ENCODE measurements around the gene NCF2. TPM values are rescaled to one million over a fixed set of nuclear protein-coding genes. Genes with fewer than 3 reads are reported as not detected.

The NCF2 gene
- total RNA-seq, 1 experiment from 2014 or later: 0.10 TPM

GRCh38 chr1:183562701-183563100, 27.6 kb downstream of the NCF2 start:
- intact Hi-C loops (cut with micrococcal nuclease; ENCODE audit: unreplicated experiment) (no loop called here), in situ Hi-C loops (cut with HindIII; ENCODE audit: low pct_unique_long_range_greater_than_20kb, low sequenced_read_pairs) (no loop called here)
- Histone ChIP-seq H3K9me3 (ENCODE audit: control insufficient read depth, insufficient read depth, low read depth, low read length) (no peaks in the 10 kb centered on the region), H3K4me1 (ENCODE audit: control insufficient read depth, insufficient read depth, low read length) (no peaks in the 10 kb centered on the region), H3K4me3 (ENCODE audit: low read depth in 2 of 2, low read length in 2 of 2) (no peak overlapping the region), H3K27me3 (ENCODE audit: control insufficient read depth, insufficient read depth, low read length) (no peaks in the 10 kb centered on the region), H3K36me3 (ENCODE audit: control insufficient read depth, insufficient read depth, low read length) (no peaks in the 10 kb centered on the region), H3K27ac (ENCODE audit: low read length) (no peak overlapping the region)
- ATAC-seq (no peak), DNase-seq (ENCODE audit: low read depth, low spot score) (no peak)
- ChIA-PET CTCF (interaction anchor here (0.7 to 0.8 kb wide), 2 partner anchors 9 to 122 kb away, joined by 4 to 5 read pairs; no protein-coding TSS in a partner anchor), POLR2A (no interaction called here)
- BruUV-seq (replicated peaks): no TSS peak
- no peak for TF ChIP-seq SIN3A (IDR thresholded peaks at IDR 0.05; ENCODE audit: borderline replicate concordance, insufficient read depth, low read depth, low read length)
- TF ChIP-seq REST (IDR thresholded peaks at IDR 0.05; ENCODE audit: insufficient read depth in 1 of 2, low read depth in 2 of 2, low read length in 1 of 2): no peak
- TF ChIP-seq POLR2AphosphoS5 (IDR thresholded peaks at IDR 0.05; ENCODE audit: low read depth, low read length): no peak

- Histone ChIP-seq H3K4me3 (ENCODE audit: low read depth in 2 of 2, low read length in 2 of 2) (no peak overlapping the region), H3K9me3 (ENCODE audit: control insufficient read depth, insufficient read depth, low read depth, low read length) (no peaks in the 10 kb centered on the region), H3K4me1 (ENCODE audit: control insufficient read depth, insufficient read depth, low read length) (no peaks in the 10 kb centered on the region), H3K27ac (ENCODE audit: low read length) (no peak overlapping the region), H3K36me3 (ENCODE audit: control insufficient read depth, insufficient read depth, low read length) (0 out of 2 replicates have a peak, but pooled peaks cover 3% of the 10 kb centered on the region), H3K27me3 (ENCODE audit: control insufficient read depth, insufficient read depth, low read length) (no peaks in the 10 kb centered on the region)
- no TSS peak for BruUV-seq (replicated peaks)
- POLR2A ChIA-PET: no interaction called here
- intact Hi-C loops (cut with micrococcal nuclease; ENCODE audit: unreplicated experiment) (no loop called here), in situ Hi-C loops (cut with HindIII; ENCODE audit: low pct_unique_long_range_greater_than_20kb, low sequenced_read_pairs) (no loop called here)
- no peak for TF ChIP-seq CTCF (IDR thresholded peaks at IDR 0.05)
- no peak for TF ChIP-seq TCF7L2 (IDR thresholded peaks at IDR 0.05; ENCODE audit: low read depth, low read length)
- TF ChIP-seq REST (IDR thresholded peaks at IDR 0.05; ENCODE audit: insufficient read depth in 1 of 2, low read depth in 2 of 2, low read length in 1 of 2): no peak
- TF ChIP-seq SIN3A (IDR thresholded peaks at IDR 0.05; ENCODE audit: borderline replicate concordance, insufficient read depth, low read depth, low read length): no peak
- TF ChIP-seq POLR2AphosphoS5 (IDR thresholded peaks at IDR 0.05; ENCODE audit: low read depth, low read length): no peak
- DNase-seq (ENCODE audit: low read depth, low spot score): no peak
- CTCF ChIA-PET: no interaction called here
- no peak for ATAC-seq
Measured at GRCh38 chr1:183559061-183559460, 31.2 kb downstream of the NCF2 start.

Data from Panc1 (cell line).